GM12873 (cell line): ENCODE data around the gene SLC23A2.

Experiments used
- TF ChIP-seq, protein P1 (sequence below): IDR thresholded peaks from 2 replicates; pipeline ENCODE4 v1.5.1; 2012; ENCODE audit warnings: low read depth, mild to moderate bottlenecking, moderate library complexity, low read length, control low read depth; ENCODE audit not compliant: insufficient read depth; ENCODE audit errors: missing control alignments

The SLC23A2 gene

DNA sequence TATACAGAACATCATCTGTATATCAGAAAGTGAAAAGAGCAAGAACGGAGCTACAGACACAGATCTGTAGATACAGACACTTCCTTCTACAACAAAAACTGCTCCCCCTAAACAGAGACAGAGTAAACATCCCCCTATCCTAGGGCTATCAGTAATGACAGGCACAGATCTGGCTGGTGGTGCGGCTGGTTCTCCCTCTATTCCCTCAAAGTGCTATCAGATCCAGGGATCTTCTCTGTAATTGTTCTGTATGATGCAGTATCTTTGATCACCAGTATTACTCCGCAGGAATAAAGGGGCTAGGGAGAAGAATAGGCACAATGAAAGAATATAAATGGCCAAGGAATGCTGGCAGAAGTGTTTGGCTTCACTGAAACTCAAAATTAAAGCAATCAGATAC is 80.7 kb downstream of the SLC23A2 start:
- TF ChIP-seq, protein P1, sequence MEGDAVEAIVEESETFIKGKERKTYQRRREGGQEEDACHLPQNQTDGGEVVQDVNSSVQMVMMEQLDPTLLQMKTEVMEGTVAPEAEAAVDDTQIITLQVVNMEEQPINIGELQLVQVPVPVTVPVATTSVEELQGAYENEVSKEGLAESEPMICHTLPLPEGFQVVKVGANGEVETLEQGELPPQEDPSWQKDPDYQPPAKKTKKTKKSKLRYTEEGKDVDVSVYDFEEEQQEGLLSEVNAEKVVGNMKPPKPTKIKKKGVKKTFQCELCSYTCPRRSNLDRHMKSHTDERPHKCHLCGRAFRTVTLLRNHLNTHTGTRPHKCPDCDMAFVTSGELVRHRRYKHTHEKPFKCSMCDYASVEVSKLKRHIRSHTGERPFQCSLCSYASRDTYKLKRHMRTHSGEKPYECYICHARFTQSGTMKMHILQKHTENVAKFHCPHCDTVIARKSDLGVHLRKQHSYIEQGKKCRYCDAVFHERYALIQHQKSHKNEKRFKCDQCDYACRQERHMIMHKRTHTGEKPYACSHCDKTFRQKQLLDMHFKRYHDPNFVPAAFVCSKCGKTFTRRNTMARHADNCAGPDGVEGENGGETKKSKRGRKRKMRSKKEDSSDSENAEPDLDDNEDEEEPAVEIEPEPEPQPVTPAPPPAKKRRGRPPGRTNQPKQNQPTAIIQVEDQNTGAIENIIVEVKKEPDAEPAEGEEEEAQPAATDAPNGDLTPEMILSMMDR = no peak

GRCh38 chr20:4920131-4920530 is 81.2 kb downstream of the SLC23A2 start:
- TF ChIP-seq, protein P1 = no peak

- TF ChIP-seq, protein P1 = no peak
Observed at GRCh38 chr20:4919047-4919704, 82.1 kb downstream of the SLC23A2 start.

- TF ChIP-seq, protein P1 = no peak
Observed at GRCh38 chr20:4918473-4918872, 82.8 kb downstream of the SLC23A2 start.

- TF ChIP-seq, protein P1 = no peak
Observed at GRCh38 chr20:4916971-4917881, 84.1 kb downstream of the SLC23A2 start.

DNA sequence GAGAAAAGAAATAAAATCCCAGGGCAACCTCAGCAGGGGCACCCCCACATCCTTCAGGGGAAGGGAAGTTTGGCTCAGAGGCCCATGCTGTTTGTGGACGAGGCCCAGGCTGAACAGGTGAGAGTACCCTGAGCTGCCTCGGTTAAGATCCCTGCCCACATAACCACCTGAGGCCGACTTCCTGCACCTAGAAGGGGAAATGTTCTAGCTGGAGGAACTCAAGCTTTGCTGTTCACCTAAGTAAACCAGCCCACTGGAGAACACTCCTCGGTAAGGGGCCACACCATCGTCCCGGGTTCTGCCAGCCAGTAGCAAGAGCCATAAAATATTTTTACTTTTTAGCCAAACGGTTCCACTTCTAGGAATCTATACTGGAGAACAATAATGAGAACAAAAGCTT is 88.2 kb downstream of the SLC23A2 start:
- TF ChIP-seq, protein P1 = no peak

GRCh38 chr20:4912380-4913142 is 88.7 kb downstream of the SLC23A2 start:
- TF ChIP-seq, protein P1 = no peak
